Activated CD8-positive, alpha-beta memory T cell treated with anti-CD3 and anti-CD28 coated beads, Interleukin-2, amount 50 U/mL, for 24 hours (primary cell): ENCODE data around the gene GINS2.

Experiments
- DNase-seq: peaks from one replicate; pipeline ENCODE4 v3.0.0-alpha.2; 2020; ENCODE audit errors: extremely low read depth

Gene GINS2

DNA sequence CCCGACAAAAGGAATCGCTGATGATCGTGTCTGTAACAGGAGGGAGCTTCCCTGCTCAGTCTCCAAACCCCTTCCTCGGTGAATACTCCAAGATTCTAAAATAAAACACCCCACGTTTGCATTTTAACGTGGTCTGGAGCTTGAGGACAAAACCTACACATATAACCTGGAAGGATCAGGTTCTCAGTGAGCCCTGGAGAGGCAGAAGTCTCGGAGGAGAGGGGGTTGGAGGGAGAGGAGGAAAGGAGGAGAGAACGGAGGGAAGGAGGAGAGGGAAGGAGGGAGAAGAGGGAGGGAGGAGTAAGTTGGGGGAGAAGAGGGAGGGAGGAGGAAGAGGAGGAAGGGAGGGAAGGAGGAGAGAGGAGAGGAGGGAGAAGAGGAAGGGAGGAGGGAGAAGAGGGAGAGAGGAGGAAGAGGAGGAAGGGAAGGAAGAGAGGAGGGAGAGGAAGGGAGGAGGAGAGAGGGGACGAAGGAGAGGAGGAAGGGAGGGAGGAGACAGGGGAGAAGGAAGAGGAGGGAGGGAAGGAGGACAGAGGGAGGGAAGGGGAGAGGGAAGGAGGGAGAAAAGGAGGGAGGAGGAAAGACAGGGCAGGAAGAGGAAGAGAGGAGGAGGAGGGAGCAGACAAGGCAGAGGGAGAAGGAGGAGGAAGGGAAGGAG, 27.4 kb upstream of the GINS2 start:
- DNase-seq = no peak

DNA sequence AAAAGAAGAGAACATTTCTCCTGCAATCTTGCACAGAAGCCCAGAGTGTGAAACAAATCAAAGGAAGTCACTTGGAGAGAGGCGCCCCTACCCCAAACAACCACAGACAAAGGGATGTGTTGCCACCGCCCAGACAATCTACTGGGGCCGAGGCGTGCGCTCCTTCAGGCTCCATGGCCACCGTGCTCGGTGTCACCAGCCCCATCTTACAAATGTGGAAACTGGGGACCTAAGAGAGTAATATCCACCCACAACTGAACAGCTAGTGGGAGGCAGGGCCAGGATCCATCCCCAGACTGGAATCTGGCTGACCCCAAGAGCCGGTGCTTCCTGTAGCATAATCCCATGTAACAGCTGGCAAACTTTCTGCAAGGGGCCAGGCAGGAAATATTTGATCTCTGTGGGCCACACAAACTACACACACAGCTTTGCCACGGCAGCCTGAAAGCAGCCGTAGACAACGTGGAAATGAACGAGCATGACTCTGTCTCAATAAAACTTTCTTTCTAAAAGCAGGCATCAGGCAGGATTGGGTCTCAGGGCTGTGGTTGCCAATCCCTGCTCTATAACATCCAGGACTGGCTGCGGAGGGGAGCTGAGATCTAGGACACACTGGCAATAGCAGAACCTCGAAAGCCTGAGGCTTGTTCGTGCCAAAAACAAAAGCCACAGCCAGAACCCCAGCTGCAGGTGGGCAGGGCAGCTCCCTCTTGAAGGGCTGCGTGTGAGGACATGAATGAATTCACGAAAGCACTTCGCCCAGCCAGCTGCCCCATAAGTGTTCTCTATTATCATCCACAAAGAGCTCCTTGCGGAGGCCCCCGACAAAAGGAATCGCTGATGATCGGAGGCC, 26.6 kb upstream of the GINS2 start:
- no peak for DNase-seq

DNA sequence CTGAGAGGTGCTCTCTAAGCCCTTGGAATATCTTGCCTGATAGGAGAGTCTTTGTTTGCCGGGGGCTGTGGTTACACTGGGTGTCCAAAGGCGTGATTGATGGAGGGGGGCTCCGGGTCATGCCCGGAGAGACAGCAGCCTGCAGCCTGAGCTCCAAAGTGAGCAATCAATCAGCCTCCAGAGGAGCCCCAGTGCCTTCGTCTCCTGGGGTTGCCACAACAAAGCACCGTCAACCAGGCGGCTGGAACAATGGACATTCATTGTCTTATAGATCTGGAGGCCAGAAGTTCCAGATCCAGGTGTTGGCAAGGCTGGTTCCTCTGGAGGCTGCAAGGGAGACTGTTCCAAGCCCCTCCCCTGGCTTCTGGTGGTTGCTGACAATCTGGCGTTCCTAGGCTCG, 24.0 kb upstream of the GINS2 start:
- no peak for DNase-seq

DNA sequence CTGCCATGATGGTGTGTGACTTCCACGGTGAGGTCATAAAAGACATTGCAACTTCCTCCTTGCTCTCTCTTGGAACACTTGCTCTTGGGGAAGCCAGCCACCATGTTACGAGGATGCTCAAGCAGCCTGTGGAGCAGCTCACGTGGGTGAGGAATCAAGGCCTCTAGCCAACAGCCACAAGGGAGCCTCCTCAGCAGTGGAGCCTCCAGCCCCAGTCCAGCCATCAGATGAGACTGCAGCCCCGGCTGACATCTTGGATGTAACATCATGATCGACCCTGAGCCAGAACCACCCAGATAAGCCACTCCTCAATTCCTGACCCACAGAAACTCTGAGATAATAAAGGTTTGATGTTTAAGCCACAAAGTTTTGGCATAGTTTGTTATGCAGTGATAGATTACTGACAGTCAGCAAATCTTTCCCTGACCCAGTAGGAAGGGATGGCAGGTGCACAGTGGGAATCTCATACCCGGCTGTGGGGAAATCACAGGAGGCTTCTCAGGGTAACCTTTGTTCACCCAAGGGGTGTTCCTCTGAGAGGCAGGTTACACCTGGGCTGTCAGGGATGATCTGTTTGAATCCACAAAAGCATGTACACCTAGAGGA, 23.3 kb upstream of the GINS2 start:
- no peak for DNase-seq

DNA sequence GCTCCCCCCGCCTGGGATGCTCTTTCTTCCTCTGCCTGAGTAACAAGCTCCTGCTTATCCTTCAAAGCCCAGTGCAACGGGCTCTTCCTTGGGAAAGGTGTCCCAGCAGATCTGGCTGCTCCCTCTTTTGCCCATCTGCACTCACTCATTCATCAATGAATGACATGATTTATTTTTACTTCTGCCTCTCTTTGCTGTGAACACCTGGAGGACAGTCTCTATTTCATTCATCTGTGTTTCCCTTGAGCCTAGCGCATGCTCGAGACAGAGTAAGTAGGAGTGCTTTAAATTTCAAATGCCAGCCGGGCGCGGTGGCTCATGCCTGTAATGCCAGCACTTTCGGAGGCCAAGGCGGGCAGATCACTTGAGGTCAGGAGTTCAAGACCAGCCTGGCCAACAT, 22.0 kb upstream of the GINS2 start:
- DNase-seq = no peak

DNA sequence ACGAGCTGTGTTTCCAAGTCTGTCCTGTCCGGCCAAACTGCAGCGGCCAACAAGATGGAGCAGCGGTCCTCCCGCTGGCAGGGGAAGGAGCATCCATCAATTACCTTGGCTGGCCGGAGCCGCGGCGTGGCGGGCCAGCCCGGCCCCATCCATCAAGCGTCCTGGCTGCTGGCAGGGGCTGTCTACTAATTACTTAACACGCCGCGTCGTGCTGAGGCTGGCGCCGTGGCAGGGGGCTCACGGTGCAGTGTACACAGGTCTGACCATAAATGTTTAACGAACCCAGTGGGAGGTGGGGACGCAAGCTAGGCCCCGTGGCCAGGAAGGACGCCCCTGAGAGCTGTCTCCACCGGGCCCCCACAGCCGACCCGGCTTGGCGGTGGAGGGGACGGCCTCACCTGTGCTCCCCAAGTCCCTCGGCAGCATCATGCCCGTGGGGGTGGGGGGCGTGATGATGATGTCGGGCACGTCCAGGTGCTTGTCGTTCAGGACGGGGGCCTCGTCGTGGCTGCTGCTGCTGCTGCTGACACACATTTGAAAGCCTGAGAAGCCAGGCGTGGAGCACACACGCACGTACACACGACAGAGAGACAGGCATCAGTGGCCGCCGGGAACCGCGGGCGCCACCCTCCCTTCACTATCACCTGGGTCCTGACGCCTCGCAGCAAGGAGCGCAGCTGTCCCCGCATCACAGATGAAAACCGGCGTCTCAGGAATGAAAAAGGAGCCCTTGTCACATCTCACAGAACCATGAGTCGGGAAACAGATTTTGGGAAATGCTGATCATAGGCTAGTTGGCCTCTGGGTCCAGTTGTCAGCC, 21.2 kb upstream of the GINS2 start:
- no peak for DNase-seq

DNA sequence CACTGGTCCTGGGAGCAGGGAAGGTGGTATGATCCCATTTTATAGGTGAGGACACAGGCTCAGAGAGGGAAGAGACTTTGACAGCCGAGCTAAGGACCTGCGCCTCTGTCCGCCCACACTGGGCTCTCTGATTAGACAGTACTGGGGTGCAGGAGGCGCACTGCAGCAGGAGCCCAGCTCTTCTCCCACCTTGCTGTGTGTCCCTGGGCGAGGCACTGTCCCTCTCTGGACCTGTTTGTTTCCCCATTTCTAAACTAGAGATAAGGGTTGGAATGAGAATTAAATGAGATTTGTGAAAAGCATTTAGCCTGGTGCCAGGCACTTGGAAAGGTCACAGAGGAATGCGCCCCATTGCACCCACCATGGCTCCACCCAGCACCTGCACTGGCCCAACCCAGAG, 19.6 kb upstream of the GINS2 start:
- DNase-seq = no peak

DNA sequence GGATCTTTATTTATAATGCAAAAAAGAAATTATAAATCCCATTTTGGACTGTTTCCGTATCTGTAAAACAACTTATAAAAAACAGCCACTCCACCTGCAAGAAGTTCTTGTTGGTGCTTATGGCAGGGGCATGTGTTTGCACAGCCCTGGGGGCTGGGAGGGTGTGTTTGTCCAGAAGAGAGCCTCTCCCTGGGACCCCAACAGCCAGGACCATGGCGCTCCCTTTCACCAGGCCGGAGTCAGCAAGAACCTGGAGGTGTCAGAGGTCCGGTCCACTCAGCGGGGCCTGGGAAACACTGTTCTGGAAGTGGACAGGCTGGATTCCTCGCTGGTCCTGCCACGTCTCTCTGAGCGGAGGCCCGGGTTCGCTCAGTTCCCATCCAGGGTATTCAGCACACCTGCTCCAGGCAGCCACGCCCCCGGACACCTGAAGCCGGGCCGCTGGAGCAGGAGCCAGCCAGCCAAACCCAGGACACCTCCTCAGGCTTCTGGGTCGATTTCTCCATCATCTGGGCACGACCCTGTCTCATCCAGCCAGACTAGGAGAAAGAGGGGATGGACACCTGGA, 18.9 kb upstream of the GINS2 start:
- DNase-seq = no peak

DNA sequence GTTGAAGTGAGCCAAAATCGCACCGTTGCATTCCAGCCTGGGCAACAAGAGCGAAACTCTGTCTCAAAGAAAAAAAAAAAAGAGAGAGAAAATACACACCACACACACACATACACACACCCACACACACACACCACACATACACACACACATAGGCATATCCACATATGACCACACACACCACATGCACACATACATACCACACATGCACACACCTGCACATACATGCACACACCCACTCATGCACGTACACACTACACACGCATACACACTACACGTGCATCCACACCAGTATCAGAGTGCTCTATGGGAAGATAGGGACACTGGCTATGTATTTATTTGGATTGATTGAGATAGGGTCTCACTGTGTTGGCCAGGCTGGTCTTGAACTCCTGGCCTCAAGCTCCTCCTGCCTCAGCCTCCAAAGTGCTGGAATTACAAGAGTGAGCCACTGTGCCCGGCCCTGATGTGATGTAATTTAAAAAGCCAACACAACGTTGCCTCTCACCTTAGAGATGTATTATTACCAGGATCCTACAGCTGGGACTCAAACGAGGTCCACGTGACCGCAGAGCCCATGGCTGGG, 17.8 kb upstream of the GINS2 start:
- DNase-seq = no peak

DNA sequence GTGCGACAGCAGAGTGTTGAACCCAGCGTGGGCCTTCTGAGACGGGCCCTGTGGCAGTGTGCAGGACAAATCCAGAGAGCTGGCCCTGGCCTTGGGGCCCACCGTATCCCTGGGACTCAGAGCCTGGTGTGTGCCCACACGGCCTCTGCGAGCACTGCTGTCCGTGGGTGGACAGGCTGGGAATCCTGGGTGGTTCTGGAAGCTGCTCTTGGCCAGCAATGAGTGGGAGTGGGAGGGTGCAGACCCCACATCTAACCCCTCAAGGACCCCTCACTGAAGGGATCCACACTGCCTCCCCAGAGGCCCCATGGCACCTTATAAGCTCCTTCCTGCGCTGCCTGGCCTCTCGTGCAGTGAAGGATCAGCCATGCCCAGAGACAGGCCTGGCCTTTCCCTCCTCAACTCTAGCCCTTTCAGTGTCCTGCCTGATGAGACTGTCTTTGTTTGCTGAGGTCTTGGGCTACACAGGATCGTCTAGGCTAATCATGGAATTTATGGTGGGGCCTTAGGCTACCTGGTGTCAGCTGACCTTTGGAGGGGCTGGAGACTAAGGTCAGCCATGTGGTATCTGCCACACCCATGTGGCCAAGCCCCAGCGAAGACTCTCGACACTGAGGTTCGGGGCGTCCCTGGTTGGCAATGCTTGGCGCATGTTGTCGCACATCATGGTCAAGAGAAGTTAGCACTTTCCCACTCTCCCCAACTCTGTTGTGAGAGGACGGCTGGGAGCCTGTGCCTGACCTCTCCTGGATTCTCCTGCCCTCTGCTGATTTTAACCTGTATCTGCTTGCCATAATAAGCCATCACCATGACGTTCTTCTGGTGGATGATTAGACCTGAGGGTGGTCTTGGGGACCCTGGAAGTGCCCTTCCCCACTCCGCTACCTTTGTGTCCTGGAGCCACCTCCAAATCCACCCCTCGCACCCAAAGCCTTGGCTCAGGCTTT, 16.4 kb upstream of the GINS2 start:
- no peak for DNase-seq

DNA sequence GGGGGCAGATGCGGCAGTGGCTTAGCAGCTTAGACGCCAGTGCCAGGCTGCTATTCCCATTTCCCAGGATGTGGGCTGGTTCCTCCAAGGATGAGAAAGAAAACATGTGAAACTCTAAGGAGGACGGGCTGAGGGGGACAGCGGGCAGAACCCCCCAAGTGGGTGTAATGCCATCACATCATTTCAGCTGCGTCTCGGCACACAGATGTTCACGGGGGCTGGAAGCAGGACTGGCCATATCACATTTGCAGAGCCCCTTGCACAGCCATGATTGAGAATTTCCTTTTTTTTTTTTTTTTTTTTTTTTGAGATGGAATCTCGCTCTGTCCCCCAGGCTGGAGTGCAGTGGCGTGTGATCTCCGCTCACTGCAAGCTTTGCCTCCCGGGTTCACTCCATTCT, 15.3 kb upstream of the GINS2 start:
- no peak for DNase-seq

DNA sequence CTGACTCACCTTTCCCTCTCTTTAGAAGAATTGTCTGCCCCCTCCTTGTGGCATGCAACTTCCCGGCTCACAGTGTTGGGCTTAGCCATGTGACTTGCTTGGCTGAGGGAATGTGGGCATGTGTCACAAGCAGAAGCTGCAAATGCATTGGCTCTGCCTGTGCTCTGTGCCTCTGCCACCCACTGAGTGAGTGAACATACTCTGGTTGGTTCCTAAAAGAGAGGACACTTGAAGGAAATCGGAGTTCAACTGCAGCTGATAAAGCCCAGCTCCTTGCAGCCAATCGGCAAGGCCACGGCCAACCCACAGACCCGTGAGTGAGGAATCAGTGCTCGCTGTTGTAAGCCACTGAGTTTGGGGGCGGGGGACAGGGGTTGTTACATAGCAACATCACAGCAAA, 10.9 kb upstream of the GINS2 start:
- no peak for DNase-seq

DNA sequence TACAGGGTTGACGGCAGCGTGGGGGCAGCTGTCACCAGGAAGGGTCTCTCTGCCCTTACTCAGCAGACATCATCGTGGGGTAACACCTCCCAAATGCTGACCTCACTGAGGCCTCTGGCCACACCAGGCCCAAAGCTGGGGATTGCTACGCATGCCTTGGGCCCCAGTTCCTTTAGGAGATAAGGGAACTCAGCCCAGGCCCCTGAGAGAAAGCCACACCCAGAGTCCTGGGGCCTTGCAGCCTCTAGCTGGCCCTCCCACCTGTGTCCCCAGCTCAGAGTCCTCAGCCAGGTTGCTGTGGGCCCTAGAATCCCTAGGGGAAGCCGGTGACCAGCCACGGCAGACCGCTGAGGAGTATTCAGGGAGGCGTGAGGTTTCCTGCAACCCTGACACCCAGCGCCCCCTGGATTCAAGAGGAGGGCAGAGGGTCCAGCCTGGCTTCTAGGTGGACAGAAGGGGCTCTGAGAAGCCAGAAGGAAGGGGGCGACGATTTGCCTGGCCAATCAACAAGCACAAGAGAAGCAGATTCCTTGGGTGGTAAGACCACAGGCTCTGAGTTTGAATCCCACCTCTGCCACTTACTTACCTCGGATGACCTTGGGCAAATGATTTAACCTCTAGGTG, 10.3 kb upstream of the GINS2 start:
- no peak for DNase-seq

DNA sequence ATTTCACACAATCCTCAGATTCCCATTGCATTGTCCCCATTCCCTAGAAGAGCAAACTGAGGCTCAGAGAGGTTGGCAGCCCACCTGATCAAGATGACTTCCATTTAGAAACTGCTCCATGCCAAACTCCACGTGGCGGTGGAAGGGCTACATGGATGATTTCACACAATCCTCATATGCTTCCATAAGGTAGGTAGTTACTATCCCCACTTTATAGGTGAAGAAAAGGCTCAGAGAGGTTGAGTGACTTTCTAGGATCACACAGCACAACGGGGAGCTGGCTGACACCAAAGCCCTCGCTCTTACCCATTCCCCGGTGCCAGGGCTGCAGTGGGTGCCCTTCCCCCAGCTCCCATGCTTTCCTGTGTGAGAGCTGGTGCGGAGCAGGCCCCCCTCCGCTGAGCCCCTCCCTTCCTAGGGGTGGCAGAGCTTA, 9.7 kb upstream of the GINS2 start:
- no peak for DNase-seq

DNA sequence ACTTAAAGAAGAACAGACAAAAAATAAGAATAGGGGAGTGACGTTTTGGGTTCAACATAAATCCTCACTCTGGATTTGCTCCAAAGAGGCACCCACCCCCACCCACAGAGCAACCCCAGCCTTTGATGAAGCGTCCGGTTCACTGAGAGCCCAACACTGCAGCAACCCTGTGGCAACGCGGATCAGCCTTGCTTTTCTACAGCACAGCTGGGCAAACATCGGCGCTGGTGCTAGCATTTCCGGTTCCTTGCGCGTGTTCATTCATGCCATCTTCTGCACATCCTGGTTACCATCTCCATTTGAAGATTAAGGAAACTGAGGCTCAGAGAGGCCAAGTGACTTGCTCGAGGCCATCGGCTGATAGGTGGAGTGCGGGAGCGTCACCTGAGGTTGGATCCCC, 8.7 kb upstream of the GINS2 start:
- DNase-seq = no peak

DNA sequence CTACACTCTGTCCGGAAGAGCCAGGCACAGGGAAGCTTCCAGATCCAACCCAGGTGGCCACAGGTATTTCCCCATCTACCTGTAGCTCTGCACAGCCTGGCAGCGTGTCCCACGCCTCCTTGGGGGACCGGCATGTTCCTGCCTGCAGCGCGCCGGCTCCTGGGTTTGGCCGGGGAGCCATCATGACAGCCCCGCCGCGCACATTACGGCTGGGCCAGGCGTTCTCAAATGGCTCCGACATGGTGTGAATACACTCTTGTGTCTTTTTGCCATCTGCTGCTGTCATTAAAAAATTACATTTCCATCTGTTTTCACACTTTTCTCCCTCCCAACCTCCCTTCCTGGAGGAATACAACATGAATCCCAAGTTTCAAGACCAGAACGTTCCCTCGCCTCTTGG, 8.0 kb upstream of the GINS2 start:
- DNase-seq = no peak

DNA sequence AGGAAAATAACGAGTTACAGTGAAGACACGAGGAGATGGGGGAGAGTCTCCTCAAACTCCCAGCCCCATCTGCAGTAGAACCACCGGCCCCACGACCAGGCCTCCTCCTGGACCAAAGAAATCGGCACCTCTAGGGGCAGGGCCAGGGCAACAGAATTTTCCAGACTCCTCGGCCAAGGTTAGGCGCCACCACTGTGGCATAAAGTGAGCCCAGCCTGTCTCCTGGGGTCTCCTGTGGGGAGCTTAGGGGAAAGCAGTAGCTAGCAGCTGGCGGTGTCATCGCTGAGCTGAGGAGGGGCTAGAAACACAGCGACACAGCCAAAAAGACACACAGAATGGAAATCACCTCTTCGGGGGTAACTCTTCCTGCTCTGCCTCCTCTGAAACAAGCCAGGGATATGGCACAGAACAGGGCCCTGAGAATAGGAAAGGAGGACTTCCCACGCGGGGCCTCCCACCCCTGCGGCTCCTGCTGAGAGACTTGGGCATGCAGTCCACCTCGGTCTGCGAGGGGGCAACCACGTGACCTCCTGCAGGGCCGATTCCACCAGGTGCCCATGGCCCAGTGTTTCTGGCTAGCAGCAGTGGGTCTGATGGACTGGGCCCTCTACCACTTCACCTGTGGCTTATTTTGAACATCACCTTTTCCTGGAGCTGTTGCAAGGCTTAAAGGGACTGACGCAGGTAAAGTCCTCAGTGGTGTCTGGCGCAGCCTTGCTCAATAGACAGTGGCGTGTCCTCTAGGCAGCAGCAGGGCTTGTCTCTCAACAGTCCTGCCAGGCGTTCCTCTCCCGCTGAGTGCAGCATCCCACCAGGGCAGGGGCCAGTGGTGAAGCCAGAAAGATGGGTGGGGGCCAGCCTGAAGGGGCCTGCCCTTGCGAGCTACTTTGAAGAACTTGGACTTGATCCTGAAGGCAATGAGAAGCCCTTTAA, 6.7 kb upstream of the GINS2 start:
- DNase-seq = no peak

DNA sequence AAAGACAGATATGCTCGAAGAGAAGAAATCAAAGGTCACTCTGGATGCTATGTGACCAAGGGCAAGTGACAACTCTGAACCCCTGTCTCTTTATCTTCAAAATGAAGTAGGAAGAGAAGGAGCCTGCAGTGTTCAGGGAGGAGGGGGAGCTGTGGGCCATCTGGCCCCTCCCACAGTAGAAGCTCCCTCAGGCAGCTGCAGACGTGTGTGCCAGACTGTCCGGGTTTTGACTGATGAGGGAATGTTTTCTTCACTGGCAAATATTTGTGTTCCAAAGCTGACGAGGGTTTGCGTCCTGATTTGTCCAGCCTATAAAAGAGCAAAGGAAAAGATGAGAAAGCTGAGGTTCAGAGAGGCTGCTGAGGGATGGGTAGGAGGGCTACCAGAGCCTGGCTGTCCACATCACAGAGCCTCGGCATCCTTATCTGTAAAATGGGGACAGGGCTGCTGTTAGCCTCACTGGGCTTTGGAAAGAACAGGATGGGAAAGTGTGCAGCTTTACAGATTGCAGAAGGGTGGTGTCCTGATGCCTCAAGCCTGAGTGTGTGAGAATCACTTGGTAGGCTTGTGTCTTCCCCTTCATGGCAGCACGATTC, 1.8 kb upstream of the GINS2 start:
- no peak for DNase-seq
